Transverse colon (tissue), 4 donors: ENCODE measurements around the gene DLL1. TPM values are rescaled to one million over a fixed set of nuclear protein-coding genes. Genes with fewer than 3 reads are reported as not detected.
"Not testable (repeated sequence)": the region's sequence is repeated elsewhere in the genome, so short reads cannot be mapped to it uniquely, and the experiment has no call there.

ENCODE experiments used
- DNase-seq: peaks from one replicate; pipeline ENCODE4 v3.0.0-alpha.2; 2019
- H3K27ac ChIP-seq, 4 donors: fragments of 200-600 bp; sonication (generic); 2 replicates each; pipeline ENCODE4 v1.5.1; 2016 to 2018; ENCODE audit warnings: inconsistent platforms in 4 of 4
- H3K27me3 ChIP-seq: fragments of 200-600 bp; sonication (generic); 2 replicates; pipeline ENCODE4 v1.5.1; 2017; ENCODE audit warnings: inconsistent platforms
- H3K36me3 ChIP-seq, 4 donors: fragments of 200-600 bp; sonication (generic); 2 replicates each; pipeline ENCODE4 v1.5.1; 2017 to 2019; ENCODE audit warnings: inconsistent platforms in 4 of 4
- H3K4me1 ChIP-seq, 4 donors: fragments of 200-600 bp; sonication (generic); 2 replicates each; pipeline ENCODE4 v1.5.1; 2017 to 2020; ENCODE audit warnings: inconsistent platforms in 4 of 4
- H3K4me3 ChIP-seq, 4 donors: fragments of 200-600 bp; sonication (generic); 1 replicate in 1 of 4; 2 replicates in 3 of 4; pipeline versions ENCODE4 v1.5.1 to v1.6.1; 2017 to 2019; ENCODE audit warnings: inconsistent platforms in 4 of 4
- H3K9me3 ChIP-seq, 2 donors: fragments of 200-600 bp; sonication (generic); 2 replicates each; pipeline ENCODE4 v1.5.1; 2017 to 2019; ENCODE audit warnings: inconsistent platforms in 2 of 2
- EP300 ChIP-seq: sonication (generic); formaldehyde crosslinking; IDR thresholded peaks from one replicate; pipeline ENCODE4 v1.6.1; 2017; ENCODE audit warnings: antibody characterized with exemption, low read depth
- POLR2A ChIP-seq: fragments of 450-650 bp; IDR thresholded peaks from one replicate; pipeline ENCODE4 v1.6.1; 2016; ENCODE audit warnings: antibody characterized with exemption, mild to moderate bottlenecking, moderate library complexity
- POLR2AphosphoS5 ChIP-seq, 3 donors: sonication (generic); formaldehyde crosslinking; IDR thresholded peaks; one replicate each; pipeline ENCODE4 v1.6.1; 2016; ENCODE audit warnings: antibody characterized with exemption in 3 of 3
- WGBS, 2 donors: methylation state at CpG; one replicate each; pipeline ENCODE4 v1.1.5; 2018; ENCODE audit warnings: low coverage in 1 of 2; 5-methylcytosine and 5-hydroxymethylcytosine counted together
- in situ Hi-C, 4 donors: fragments of 200-750 bp; cut with MboI; loops; one replicate each; pipeline versions ENCODE4 v1.15.0 to v1.15.1; 2017; ENCODE audit warnings: low sequenced_read_pairs in 3 of 4, low pct_ligation_motif_present in 1 of 4, low pct_unique_long_range_greater_than_20kb in 1 of 4
- intact Hi-C: fragments of 100-400 bp; cut with DNase I; formaldehyde crosslinking; loops from one replicate; pipeline ENCODE4 v1.15.1; 2023; ENCODE audit warnings: low total_unique reads
- total RNA-seq, 4 donors: library from RNA; depleted of rRNA; stranded (reverse); fragments of >200 nt; gene quantifications; one replicate each; pipeline ENCODE4 v1.1.0, GENCODE V29; 2016
- TF ChIP-seq, protein P1 (sequence below), 5 experiments: fragments of 200-600 bp in 3 of 5; fragments of 450-650 bp in 2 of 5; sonication (generic) in 3 of 5; IDR thresholded peaks; 1 replicate in 2 of 5; 2 replicates in 3 of 5; pipeline ENCODE4 v1.5.1; 2016 to 2017; ENCODE audit warnings: antibody characterized with exemption in 5 of 5, inconsistent platforms in 3 of 5, mild to moderate bottlenecking in 2 of 5, moderate library complexity in 1 of 5

Gene DLL1
- total RNA-seq, 4 donors from 2014 or later = 15.0 to 46.2 (median 25.9) TPM

DNA sequence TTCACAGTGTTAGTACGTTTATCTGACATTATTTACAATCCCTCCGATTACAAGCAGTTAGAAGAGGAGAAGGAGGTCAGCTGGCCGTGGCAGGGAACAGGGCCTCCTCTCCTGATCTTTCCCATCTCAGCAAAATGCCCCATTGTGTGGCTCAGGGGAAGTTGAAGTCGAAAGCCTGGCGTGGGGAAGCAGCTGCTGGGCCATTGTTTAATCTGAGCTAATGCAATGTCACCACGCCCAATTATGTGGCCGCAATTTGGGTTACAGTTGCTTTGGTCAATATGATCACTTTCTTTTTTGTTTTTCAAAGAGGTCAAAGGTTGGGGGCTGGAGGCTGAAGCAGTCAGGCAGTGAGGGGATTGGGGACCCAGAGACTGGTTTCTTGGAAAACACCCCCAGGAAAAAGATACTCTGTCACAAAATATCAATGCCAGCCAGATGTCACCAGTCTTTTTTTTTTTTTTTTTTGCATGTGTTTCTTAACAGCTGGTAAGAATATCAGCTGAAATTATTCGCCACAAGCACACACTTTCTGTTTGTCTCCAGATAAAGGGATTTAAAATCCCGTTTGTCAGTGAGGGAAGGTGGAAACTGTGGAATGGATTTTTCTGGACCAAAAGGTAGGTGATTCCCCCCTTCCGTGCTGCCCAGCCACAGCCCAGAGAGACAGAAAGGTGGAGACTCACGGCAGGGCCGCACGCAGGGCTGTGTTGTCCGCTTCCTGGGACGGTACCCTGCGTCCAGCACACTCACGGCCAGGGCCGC lies 24.6 kb downstream of the DLL1 start:
- WGBS, 2 donors = 50 to 53% methylated on average over 3 to 17 of the region's 18 CpGs
- H3K4me3 ChIP-seq = no peak overlapping the region
- peak; percentile 49 for DNase-seq
- no peaks in the 10 kb centered on the region for H3K36me3 ChIP-seq
- peaks cover 4 to 32% (median 8%) of the 10 kb centered on the region in 4 donors for H3K4me1 ChIP-seq
- TF ChIP-seq, protein P1, sequence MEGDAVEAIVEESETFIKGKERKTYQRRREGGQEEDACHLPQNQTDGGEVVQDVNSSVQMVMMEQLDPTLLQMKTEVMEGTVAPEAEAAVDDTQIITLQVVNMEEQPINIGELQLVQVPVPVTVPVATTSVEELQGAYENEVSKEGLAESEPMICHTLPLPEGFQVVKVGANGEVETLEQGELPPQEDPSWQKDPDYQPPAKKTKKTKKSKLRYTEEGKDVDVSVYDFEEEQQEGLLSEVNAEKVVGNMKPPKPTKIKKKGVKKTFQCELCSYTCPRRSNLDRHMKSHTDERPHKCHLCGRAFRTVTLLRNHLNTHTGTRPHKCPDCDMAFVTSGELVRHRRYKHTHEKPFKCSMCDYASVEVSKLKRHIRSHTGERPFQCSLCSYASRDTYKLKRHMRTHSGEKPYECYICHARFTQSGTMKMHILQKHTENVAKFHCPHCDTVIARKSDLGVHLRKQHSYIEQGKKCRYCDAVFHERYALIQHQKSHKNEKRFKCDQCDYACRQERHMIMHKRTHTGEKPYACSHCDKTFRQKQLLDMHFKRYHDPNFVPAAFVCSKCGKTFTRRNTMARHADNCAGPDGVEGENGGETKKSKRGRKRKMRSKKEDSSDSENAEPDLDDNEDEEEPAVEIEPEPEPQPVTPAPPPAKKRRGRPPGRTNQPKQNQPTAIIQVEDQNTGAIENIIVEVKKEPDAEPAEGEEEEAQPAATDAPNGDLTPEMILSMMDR (IDR thresholded peaks at IDR 0.05) = no peak
- TF ChIP-seq POLR2AphosphoS5 (IDR thresholded peaks at IDR 0.05) = no peak
- TF ChIP-seq POLR2A = no peak
- TF ChIP-seq EP300 = no peak
- H3K27ac ChIP-seq = peak overlapping the region; percentile 61 to 75 (median 74)
- intact Hi-C loops = no loop called here
- in situ Hi-C loops = no loop called here
- H3K9me3 ChIP-seq = no peaks in the 10 kb centered on the region
- peaks cover 4% of the 10 kb centered on the region for H3K27me3 ChIP-seq

DNA sequence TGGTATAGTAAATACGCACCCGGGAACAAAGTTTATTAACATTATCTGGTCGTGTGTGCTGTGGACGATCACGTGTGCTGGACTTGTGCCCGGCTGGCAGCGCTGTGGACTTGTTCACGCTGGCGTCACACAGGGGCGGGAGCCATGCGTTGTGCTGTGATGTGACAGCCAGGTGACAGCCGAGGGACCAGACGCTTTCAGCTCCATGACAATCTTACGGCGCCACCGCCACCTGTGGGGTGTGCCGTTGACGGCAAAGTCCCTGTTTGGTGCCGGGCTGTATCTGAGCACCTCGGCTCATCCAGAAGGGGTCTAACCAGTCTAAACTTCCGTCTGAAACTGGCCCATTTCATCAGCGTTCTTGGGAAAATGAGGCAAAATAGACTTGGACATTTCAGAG lies 25.2 kb downstream of the DLL1 start:
- in situ Hi-C loops = no loop called here
- TF ChIP-seq POLR2A (no peak), POLR2AphosphoS5 (IDR thresholded peaks at IDR 0.05) (peak in 2 of 3 donors; percentile 51 to 60)
- TF ChIP-seq, protein P1 (IDR thresholded peaks at IDR 0.05) = peak in 1 of 5 experiments; percentile 28
- H3K4me3 ChIP-seq = no peak overlapping the region
- H3K9me3 ChIP-seq = no peaks in the 10 kb centered on the region
- intact Hi-C loops = no loop called here
- WGBS, 2 donors = 36% methylated on average over 22 of the region's 22 CpGs; no CpG with 5 or more reads in 1 of the 2 donors
- H3K27me3 ChIP-seq = peaks cover 4% of the 10 kb centered on the region
- H3K4me1 ChIP-seq = peaks cover 4 to 32% (median 8%) of the 10 kb centered on the region in 4 donors
- no peaks in the 10 kb centered on the region for H3K36me3 ChIP-seq
- peak overlapping the region; percentile 61 to 75 (median 74) for H3K27ac ChIP-seq
- DNase-seq = peak; percentile 80

DNA sequence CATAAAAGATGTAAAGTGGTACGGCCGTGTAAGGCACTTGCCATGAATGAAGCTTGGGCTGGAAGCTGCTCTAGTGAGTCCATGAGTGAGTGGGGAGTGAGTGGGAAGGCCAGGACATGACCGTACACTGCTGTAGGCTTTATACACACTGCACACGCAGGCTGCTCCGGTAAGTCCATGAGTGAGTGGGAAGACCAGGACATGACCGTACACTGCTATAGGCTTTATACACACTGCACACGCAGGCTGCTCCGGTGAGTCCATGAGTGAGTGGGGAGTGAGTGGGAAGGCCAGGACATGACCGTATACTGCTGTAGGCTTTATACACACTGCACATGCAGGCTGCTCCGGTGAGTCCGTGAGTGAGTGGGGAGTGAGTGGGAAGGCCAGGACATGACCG lies 26.2 kb downstream of the DLL1 start:
- intact Hi-C loops, H3K9me3 ChIP-seq, H3K27me3 ChIP-seq, H3K27ac ChIP-seq, H3K4me3 ChIP-seq, DNase-seq, in situ Hi-C loops, H3K36me3 ChIP-seq: not testable (repeated sequence)
- peaks cover 0 to 24% (median 7%) of the 10 kb centered on the region in 4 donors for H3K4me1 ChIP-seq
- 65 to 89% methylated on average over 5 to 10 of the region's 12 CpGs for WGBS, 2 donors

- no peaks in the 10 kb centered on the region for H3K36me3 ChIP-seq
- TF ChIP-seq POLR2AphosphoS5 (IDR thresholded peaks at IDR 0.05) (no peak), EP300 (no peak), POLR2A (no peak)
- TF ChIP-seq, protein P1 (IDR thresholded peaks at IDR 0.05) = no peak
- peaks cover 0 to 19% (median 6%) of the 10 kb centered on the region in 4 donors for H3K4me1 ChIP-seq
- no peak for DNase-seq
- in situ Hi-C loops = no loop called here
- H3K27ac ChIP-seq = no peak overlapping the region
- no peaks in the 10 kb centered on the region for H3K9me3 ChIP-seq
- peaks cover 4% of the 10 kb centered on the region for H3K27me3 ChIP-seq
- no peak overlapping the region for H3K4me3 ChIP-seq
- intact Hi-C loops = no loop called here
- 91% methylated on average over 7 of the region's 7 CpGs; no CpG with 5 or more reads in 1 of the 2 donors for WGBS, 2 donors
Observed at GRCh38 chr6:170264086-170264485, 26.8 kb downstream of the DLL1 start.
